Prostate gland (tissue), 2 donors: ENCODE data around the gene ERVFRD-1. TPM values are rescaled to one million over a fixed set of nuclear protein-coding genes. Genes with fewer than 3 reads are reported as not detected.
A peak's percentile ranks its signal among the peaks of the same experiment; 100 is the strongest.
"Not testable (repeated sequence)": the region's sequence is repeated elsewhere in the genome, so short reads cannot be mapped to it uniquely, and the experiment has no call there.

Experiments used
- DNase-seq: peaks from one replicate; pipeline ENCODE4 v3.0.0-alpha.2; 2019; ENCODE audit warnings: low spot score
- H3K27ac ChIP-seq, 2 donors: fragments of 200-600 bp; sonication (generic); 2 replicates each; pipeline ENCODE4 v1.5.1; 2017 to 2019
- H3K27me3 ChIP-seq: fragments of 200-600 bp; sonication (generic); replicated peaks from 2 replicates; pipeline ENCODE4 v1.5.1; 2019; ENCODE audit not compliant: insufficient read depth
- H3K36me3 ChIP-seq, 2 donors: fragments of 200-600 bp; sonication (generic); 1 replicate in 1 of 2; 2 replicates in 1 of 2; pipeline versions ENCODE4 v1.5.1 to v1.8.1; 2017 to 2019
- H3K4me1 ChIP-seq: fragments of 200-600 bp; sonication (generic); replicated peaks from 2 replicates; pipeline ENCODE4 v1.5.1; 2019
- H3K4me3 ChIP-seq, 2 donors: fragments of 200-600 bp; sonication (generic); 2 replicates each; pipeline ENCODE4 v1.5.1; 2017 to 2019
- H3K9me3 ChIP-seq: fragments of 200-600 bp; sonication (generic); 2 replicates; pipeline ENCODE4 v1.5.1; 2017
- POLR2A ChIP-seq: fragments of 450-650 bp; IDR thresholded peaks from one replicate; pipeline ENCODE4 v1.6.1; 2016; ENCODE audit warnings: antibody characterized with exemption, mild to moderate bottlenecking
- POLR2AphosphoS5 ChIP-seq: sonication (generic); formaldehyde crosslinking; IDR thresholded peaks from one replicate; pipeline ENCODE4 v1.6.1; 2017; ENCODE audit warnings: antibody characterized with exemption
- WGBS: methylation state at CpG from one replicate; pipeline ENCODE4 v1.1.5; 2018; 5-methylcytosine and 5-hydroxymethylcytosine counted together
- intact Hi-C: fragments of 100-400 bp; cut with DNase I; formaldehyde crosslinking; loops from one replicate; pipeline ENCODE4 v1.14.2; 2022
- total RNA-seq, 2 donors: library from RNA; depleted of rRNA; stranded (reverse); fragments of >200 nt; gene quantifications; one replicate each; pipeline ENCODE4 v1.1.0, GENCODE V29; 2016
- TF ChIP-seq, protein P1 (sequence below), 4 experiments: fragments of 200-600 bp in 2 of 4; fragments of 450-650 bp in 2 of 4; sonication (generic) in 2 of 4; IDR thresholded peaks; 1 replicate in 3 of 4; 2 replicates in 1 of 4; pipeline ENCODE4 v1.5.1; 2016 to 2019; ENCODE audit warnings: antibody characterized with exemption in 4 of 4, mild to moderate bottlenecking in 2 of 4, moderate library complexity in 2 of 4

Gene ERVFRD-1
- total RNA-seq, 2 donors from 2014 or later, result not detected

DNA sequence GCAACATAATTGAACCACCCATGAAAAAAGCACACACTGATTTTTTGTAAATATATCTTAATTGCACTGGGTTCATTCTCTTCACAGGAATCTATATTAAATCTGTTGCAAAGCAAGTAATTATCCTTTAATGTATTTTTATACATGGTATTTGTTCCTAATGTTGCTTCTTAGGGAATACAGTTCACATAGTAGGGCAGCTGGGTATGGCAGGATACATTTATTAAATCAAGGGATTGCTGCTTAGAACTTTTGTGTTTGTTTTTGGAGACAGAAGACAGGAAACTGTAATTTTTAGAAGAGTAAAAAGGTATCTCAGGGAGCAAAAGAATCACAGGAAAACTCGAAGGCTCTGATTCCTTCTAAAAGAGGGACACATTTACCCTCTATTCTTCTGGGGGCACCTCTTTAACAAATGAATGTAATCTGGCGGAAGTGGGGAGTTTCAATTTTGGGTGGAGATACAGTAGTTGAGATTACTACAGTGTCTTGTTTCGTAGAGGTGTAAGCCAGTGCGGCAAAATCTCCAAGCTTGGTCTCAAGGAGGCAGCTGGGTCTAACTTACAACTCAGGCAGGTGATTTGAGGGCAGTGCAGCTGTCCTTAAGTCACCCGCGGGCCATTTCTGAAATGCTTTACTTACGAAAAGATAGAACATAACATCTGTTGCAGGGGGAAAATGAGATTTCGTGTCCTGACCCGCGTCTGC lies 18.7 kb downstream of the ERVFRD-1 start:
- peak; percentile 51 for DNase-seq
- Histone ChIP-seq H3K4me3 (peak overlapping the region; percentile 97 to 98), H3K36me3 (no peaks in the 10 kb centered on the region), H3K4me1 (no peaks in the 10 kb centered on the region), H3K27ac (peak overlapping the region; percentile 98), H3K27me3 (no peaks in the 10 kb centered on the region), H3K9me3 (no peaks in the 10 kb centered on the region)
- TF ChIP-seq POLR2AphosphoS5, result no peak
- TF ChIP-seq, protein P1, sequence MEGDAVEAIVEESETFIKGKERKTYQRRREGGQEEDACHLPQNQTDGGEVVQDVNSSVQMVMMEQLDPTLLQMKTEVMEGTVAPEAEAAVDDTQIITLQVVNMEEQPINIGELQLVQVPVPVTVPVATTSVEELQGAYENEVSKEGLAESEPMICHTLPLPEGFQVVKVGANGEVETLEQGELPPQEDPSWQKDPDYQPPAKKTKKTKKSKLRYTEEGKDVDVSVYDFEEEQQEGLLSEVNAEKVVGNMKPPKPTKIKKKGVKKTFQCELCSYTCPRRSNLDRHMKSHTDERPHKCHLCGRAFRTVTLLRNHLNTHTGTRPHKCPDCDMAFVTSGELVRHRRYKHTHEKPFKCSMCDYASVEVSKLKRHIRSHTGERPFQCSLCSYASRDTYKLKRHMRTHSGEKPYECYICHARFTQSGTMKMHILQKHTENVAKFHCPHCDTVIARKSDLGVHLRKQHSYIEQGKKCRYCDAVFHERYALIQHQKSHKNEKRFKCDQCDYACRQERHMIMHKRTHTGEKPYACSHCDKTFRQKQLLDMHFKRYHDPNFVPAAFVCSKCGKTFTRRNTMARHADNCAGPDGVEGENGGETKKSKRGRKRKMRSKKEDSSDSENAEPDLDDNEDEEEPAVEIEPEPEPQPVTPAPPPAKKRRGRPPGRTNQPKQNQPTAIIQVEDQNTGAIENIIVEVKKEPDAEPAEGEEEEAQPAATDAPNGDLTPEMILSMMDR (IDR thresholded peaks at IDR 0.05), result peak in 1 of 4 experiments; percentile 4
- WGBS, result 2% methylated on average over 10 of the region's 10 CpGs
- intact Hi-C loops, result no loop called here

DNA sequence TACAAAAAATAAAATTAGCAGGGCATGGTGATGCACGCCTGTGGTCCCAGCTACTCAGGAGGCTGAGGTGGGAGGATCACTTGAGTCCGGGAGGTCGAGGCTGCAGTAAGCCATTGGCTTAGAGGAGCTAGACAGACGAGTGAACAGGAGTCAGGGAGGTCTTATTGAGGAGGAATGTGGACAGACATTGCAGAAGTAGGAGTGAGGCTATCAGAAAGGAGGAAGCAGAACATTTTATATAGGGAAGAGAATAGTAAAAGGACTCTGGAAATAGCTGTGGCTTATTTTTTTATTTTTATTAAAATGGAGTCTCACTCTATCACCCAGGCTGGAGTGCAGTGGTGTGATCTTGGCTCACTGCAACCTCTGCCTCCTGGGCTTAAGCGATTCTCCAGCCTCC lies 20.4 kb downstream of the ERVFRD-1 start:
- 93% methylated on average over 5 of the region's 5 CpGs for WGBS
- intact Hi-C loops, H3K27ac ChIP-seq, H3K36me3 ChIP-seq, H3K9me3 ChIP-seq, DNase-seq, H3K4me3 ChIP-seq, H3K27me3 ChIP-seq, H3K4me1 ChIP-seq: not testable (repeated sequence)

DNA sequence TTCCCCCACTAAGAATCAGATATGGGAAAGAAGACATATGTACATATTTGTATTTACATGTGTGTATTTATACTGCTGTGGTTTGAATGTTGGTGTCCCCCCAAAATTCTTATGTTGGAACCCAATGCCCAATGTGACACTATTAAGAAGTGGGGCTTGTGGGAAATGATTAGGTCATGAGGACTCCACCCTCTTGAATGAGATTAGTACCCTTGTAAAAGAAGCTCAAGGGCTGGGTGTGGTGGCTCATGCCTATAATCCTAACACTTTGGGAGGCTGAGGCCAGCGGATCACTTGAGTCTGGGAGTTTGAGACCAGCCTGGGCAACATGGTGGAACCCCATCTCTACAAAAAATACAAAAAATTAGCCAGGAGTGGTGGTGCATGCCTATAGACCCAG lies 21.8 kb downstream of the ERVFRD-1 start:
- 100% methylated on average over 1 of the region's 1 CpG for WGBS
- Histone ChIP-seq H3K27ac (no peak overlapping the region), H3K27me3 (no peaks in the 10 kb centered on the region), H3K36me3 (no peaks in the 10 kb centered on the region), H3K4me3 (no peak overlapping the region), H3K4me1 (no peaks in the 10 kb centered on the region), H3K9me3 (no peaks in the 10 kb centered on the region)
- intact Hi-C loops, result no loop called here
- no peak for DNase-seq
- TF ChIP-seq POLR2AphosphoS5 (no peak), POLR2A (no peak)
- TF ChIP-seq, protein P1 (IDR thresholded peaks at IDR 0.05), result no peak

DNA sequence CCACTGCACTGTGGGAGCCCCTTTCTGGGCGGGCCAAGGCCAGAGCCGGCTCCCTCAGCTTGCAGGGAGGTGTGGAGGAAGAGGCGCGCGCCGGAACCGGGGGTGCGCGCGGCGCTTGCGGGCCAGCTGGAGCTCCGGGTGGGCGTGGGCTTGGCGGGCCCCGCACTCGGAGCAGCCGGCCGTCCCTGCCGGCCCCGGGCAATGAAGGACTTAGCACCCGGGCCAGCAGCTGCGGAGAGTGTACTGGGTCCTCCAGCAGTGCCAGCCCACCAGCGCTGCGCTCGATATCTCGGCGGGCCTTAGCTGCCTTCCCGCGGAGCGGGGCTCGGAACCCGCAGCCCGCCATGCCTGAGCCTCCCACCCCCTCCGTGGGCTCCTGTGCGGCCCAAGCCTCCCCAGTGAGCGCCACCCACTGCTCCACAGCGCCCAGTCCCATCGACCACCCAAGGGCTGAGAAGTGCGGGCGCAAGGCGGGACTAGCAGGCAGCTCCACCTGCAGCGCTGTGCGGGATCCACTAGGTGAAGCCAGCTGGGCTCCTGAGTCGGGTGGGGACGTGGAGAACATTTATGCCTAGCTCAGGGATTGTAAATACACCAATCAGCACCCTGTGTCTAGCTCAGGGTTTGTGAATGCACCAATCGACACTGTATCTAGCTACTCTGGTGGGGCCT lies 24.2 kb downstream of the ERVFRD-1 start:
- H3K36me3 ChIP-seq, H3K9me3 ChIP-seq, intact Hi-C loops, H3K4me1 ChIP-seq, H3K4me3 ChIP-seq, DNase-seq, H3K27me3 ChIP-seq, H3K27ac ChIP-seq: not testable (repeated sequence)
- 94% methylated on average over 46 of the region's 47 CpGs for WGBS

DNA sequence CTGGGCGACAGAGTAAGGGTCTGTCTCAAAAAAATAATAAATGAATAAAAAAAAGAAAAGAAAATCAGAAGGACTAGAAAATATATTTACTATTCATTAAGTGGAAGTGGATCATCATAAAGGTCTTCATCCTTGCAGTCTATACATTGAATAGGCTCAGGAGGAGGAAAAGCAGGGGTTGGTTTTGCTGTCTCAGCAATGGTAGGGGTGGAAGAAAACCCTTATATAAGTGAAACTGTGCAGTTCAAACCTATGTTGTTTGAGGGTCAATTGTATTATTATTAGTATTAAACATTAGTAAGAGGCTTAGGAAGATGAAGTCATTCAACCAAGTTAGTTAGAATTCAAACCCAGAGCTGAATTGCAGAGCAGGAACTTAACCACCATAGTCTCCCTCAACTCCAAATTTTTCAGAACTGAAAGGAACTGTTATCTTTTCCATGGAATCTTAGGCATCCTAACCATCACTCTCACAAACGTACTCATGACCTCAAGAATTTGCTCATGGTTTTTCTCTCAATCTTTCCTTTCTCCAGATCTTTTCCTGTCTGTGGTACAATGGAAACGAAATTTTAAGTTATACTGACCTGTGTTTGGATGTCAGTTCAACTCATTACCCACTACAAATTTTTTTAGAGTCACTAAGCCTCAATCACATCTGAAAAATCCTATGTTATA lies 25.6 kb downstream of the ERVFRD-1 start:
- WGBS, result 70% methylated on average over 3 of the region's 3 CpGs
- intact Hi-C loops, result no loop called here
- no peaks in the 10 kb centered on the region for H3K27me3 ChIP-seq
- no peak for TF ChIP-seq POLR2A
- TF ChIP-seq, protein P1 (IDR thresholded peaks at IDR 0.05), result no peak
- no peak for TF ChIP-seq POLR2AphosphoS5
- H3K9me3 ChIP-seq, result no peaks in the 10 kb centered on the region
- no peak for DNase-seq
- no peak overlapping the region for H3K4me3 ChIP-seq
- no peaks in the 10 kb centered on the region for H3K4me1 ChIP-seq
- no peaks in the 10 kb centered on the region for H3K36me3 ChIP-seq
- H3K27ac ChIP-seq, result no peak overlapping the region
